ENCODE measurements around the gene OR4D2. TPM values are rescaled to one million over a fixed set of nuclear protein-coding genes. Genes with fewer than 3 reads are reported as not detected.

Gene OR4D2
- polyA plus RNA-seq, 1 of the 3 experiments (the other 2 are of a cell fraction), result not detected

DNA sequence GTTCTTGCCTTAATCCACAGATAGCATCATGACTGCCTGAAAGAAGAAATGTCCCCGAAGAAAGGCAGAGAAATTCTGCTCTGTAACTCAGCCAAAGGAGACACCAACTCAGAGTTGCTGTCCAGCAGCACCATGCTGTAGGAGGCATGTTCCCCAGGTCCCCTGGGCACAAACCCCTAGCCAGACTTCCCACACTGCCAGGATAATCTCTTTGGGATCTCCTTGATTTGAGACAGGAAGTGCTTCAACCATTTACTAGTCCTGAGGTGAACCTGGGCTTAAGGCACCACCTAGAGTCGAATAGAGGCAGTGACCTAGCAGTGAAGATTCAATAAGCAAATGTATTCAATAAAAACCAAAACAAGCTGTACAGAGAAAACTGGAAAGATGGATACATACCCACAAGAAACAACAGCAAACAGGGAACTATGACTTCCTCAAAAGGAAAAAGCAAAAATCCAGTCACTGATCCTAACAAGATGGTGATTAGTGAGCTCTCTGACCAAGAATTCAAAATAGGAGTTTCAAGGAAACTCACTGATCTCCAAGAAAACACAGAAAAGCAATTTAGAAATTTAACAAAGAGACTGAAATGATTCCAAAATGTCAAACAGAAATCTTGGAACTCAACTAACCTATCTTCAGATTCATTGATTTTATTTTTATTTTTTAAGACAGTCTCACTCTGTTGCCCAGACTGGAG, 5.7 kb downstream of the OR4D2 start:
- H3K27me3 ChIP-seq (ENCODE audit: insufficient read depth), result peaks cover 5% of the 10 kb centered on the region; the same call in 1 of the 2 replicates
- POLR2A ChIA-PET, result no interaction called here
- no peak overlapping the region for H3K4me2 ChIP-seq
- no peaks in the 10 kb centered on the region for H3K9me3 ChIP-seq
- H3K4me3 ChIP-seq (ENCODE audit: low read depth in 2 of 2, low read length in 1 of 2), result no peak overlapping the region
- H3K9ac ChIP-seq, result no peak overlapping the region
- peaks cover 0 to 2% of the 10 kb centered on the region in 2 experiments; a peak in 1 of 4 replicates for H3K4me1 ChIP-seq (ENCODE audit: control insufficient read depth in 1 of 2, insufficient read depth in 2 of 2, low read depth in 1 of 2, low read length in 1 of 2)
- H3K9me2 ChIP-seq, result no peaks in the 10 kb centered on the region
- no peaks in the 10 kb centered on the region for H3K79me2 ChIP-seq (ENCODE audit: insufficient read depth)
- H3K27ac ChIP-seq (ENCODE audit: low read depth in 2 of 2, low read length in 1 of 2), result no peak overlapping the region
- no peaks in the 10 kb centered on the region for H3F3A ChIP-seq (replicated peaks; ENCODE audit: insufficient read depth)
- H4K20me1 ChIP-seq (ENCODE audit: insufficient read depth), result no peaks in the 10 kb centered on the region
- TF ChIP-seq, protein P1, sequence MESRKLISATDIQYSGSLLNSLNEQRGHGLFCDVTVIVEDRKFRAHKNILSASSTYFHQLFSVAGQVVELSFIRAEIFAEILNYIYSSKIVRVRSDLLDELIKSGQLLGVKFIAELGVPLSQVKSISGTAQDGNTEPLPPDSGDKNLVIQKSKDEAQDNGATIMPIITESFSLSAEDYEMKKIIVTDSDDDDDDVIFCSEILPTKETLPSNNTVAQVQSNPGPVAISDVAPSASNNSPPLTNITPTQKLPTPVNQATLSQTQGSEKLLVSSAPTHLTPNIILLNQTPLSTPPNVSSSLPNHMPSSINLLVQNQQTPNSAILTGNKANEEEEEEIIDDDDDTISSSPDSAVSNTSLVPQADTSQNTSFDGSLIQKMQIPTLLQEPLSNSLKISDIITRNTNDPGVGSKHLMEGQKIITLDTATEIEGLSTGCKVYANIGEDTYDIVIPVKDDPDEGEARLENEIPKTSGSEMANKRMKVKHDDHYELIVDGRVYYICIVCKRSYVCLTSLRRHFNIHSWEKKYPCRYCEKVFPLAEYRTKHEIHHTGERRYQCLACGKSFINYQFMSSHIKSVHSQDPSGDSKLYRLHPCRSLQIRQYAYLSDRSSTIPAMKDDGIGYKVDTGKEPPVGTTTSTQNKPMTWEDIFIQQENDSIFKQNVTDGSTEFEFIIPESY (IDR thresholded peaks at IDR 0.05; ENCODE audit: borderline replicate concordance, low read depth), result no peak
- TF ChIP-seq, protein P2, sequence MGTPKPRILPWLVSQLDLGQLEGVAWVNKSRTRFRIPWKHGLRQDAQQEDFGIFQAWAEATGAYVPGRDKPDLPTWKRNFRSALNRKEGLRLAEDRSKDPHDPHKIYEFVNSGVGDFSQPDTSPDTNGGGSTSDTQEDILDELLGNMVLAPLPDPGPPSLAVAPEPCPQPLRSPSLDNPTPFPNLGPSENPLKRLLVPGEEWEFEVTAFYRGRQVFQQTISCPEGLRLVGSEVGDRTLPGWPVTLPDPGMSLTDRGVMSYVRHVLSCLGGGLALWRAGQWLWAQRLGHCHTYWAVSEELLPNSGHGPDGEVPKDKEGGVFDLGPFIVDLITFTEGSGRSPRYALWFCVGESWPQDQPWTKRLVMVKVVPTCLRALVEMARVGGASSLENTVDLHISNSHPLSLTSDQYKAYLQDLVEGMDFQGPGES (IDR thresholded peaks at IDR 0.05; ENCODE audit: low read depth, low read length), result no peak
- TF ChIP-seq GATA2 (CRISPR knock-in tag; IDR thresholded peaks at IDR 0.05) (no peak), SMC3 (IDR thresholded peaks at IDR 0.05; ENCODE audit: low read depth, low read length) (peak; percentile 25; the same call in 1 of the 2 replicates), RAD21 (IDR thresholded peaks at IDR 0.05; ENCODE audit: low read length) (peak; percentile 68)
- TF ChIP-seq, protein P3, sequence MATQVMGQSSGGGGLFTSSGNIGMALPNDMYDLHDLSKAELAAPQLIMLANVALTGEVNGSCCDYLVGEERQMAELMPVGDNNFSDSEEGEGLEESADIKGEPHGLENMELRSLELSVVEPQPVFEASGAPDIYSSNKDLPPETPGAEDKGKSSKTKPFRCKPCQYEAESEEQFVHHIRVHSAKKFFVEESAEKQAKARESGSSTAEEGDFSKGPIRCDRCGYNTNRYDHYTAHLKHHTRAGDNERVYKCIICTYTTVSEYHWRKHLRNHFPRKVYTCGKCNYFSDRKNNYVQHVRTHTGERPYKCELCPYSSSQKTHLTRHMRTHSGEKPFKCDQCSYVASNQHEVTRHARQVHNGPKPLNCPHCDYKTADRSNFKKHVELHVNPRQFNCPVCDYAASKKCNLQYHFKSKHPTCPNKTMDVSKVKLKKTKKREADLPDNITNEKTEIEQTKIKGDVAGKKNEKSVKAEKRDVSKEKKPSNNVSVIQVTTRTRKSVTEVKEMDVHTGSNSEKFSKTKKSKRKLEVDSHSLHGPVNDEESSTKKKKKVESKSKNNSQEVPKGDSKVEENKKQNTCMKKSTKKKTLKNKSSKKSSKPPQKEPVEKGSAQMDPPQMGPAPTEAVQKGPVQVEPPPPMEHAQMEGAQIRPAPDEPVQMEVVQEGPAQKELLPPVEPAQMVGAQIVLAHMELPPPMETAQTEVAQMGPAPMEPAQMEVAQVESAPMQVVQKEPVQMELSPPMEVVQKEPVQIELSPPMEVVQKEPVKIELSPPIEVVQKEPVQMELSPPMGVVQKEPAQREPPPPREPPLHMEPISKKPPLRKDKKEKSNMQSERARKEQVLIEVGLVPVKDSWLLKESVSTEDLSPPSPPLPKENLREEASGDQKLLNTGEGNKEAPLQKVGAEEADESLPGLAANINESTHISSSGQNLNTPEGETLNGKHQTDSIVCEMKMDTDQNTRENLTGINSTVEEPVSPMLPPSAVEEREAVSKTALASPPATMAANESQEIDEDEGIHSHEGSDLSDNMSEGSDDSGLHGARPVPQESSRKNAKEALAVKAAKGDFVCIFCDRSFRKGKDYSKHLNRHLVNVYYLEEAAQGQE (IDR thresholded peaks at IDR 0.05; ENCODE audit: low read depth, low read length), result peak; percentile 90
- TF ChIP-seq, protein P4, sequence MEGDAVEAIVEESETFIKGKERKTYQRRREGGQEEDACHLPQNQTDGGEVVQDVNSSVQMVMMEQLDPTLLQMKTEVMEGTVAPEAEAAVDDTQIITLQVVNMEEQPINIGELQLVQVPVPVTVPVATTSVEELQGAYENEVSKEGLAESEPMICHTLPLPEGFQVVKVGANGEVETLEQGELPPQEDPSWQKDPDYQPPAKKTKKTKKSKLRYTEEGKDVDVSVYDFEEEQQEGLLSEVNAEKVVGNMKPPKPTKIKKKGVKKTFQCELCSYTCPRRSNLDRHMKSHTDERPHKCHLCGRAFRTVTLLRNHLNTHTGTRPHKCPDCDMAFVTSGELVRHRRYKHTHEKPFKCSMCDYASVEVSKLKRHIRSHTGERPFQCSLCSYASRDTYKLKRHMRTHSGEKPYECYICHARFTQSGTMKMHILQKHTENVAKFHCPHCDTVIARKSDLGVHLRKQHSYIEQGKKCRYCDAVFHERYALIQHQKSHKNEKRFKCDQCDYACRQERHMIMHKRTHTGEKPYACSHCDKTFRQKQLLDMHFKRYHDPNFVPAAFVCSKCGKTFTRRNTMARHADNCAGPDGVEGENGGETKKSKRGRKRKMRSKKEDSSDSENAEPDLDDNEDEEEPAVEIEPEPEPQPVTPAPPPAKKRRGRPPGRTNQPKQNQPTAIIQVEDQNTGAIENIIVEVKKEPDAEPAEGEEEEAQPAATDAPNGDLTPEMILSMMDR (IDR thresholded peaks at IDR 0.05), result peak; percentile 48
- DNase-seq, result peak; percentile 62
- WGBS (ENCODE audit: low lambda C conversion rate), result 11% methylated on average over 2 of the region's 2 CpGs
- CTCF ChIA-PET, result interaction anchor here (0.6 to 3.1 kb wide), 18 partner anchors 9 to 188 kb away, joined by 3 to 16 read pairs (median 4); no protein-coding TSS in a partner anchor
- H2AFZ ChIP-seq (ENCODE audit: low read depth), result no peak overlapping the region
- H3K36me3 ChIP-seq (replicated peaks in 1 of 2; ENCODE audit: control insufficient read depth in 1 of 2, insufficient read depth in 2 of 2, low read length in 1 of 2), result no peaks in the 10 kb centered on the region
